GM12878 (cell line): Measurements from ENCODE around the gene PAQR7. TPM values are rescaled to one million over a fixed set of nuclear protein-coding genes. Genes with fewer than 3 reads are reported as not detected.

Source experiments
- ATAC-seq: fragments of 200-7000 bp; cut with Tn5 transposase; 3 replicates; pipeline ENCODE4 v1.9.1; 2020; ENCODE audit warnings: mild to moderate bottlenecking, moderate library complexity
- BruUV-seq: library from RNA; stranded (reverse); fragments of 400-500 nt; replicated peaks from 2 replicates; lab custom pipeline; 2021; lab: Mats Ljungman, UMichigan
- CTCF ChIA-PET: fragments of 300-600 bp; sonication (Branson Sonifier 250); formaldehyde crosslinking; extraction: SDS; loops from one replicate; lab custom pipeline; 2021; ENCODE audit warnings: inconsistent platforms; lab: Yijun Ruan, JAX
- POLR2A ChIA-PET: fragments of 350-600 bp; formaldehyde crosslinking; extraction: SDS; loops from one replicate; lab custom pipeline; 2021; ENCODE audit warnings: inconsistent platforms; lab: Charles Lee
- RAD21 ChIA-PET: fragments of 300-600 bp; sonication (Branson Sonifier 250); formaldehyde crosslinking; loops from one replicate; lab custom pipeline; 2023; ENCODE audit warnings: antibody characterized with exemption; ENCODE audit not compliant: unreplicated experiment; lab: Charles Lee
- SMC1A ChIA-PET: fragments of 300-600 bp; sonication (Branson Sonifier 250); formaldehyde crosslinking; loops from one replicate; lab custom pipeline; 2023; ENCODE audit not compliant: unreplicated experiment, uncharacterized antibody; lab: Charles Lee
- DNase-seq: peaks from one replicate; pipeline ENCODE4 v3.0.0-alpha.2; 2011; ENCODE audit warnings: low read depth, low spot score
- FAIRE-seq: peaks from 3 replicates; lab custom pipeline; 2011; peaks lifted over from hg19 to GRCh38; lab: Jason Lieb, UNC
- H2AFZ ChIP-seq: 2 replicates; pipeline ENCODE4 v1.6.0; 2011; ENCODE audit warnings: low read depth, low read length, control low read depth; ENCODE audit not compliant: control insufficient read depth
- H3K27ac ChIP-seq: 2 replicates; pipeline ENCODE4 v1.5.1; 2011; ENCODE audit warnings: control low read depth; ENCODE audit not compliant: control insufficient read depth, insufficient read depth
- H3K27me3 ChIP-seq, 2 experiments: replicated peaks in 1 of 2; 2 replicates each; pipeline versions ENCODE4 v1.6.0 to v1.6.1; 2011; ENCODE audit warnings: low read length in 1 of 2; ENCODE audit not compliant: control insufficient read depth in 2 of 2, insufficient read depth in 2 of 2
- H3K36me3 ChIP-seq, 2 experiments: 2 replicates each; pipeline ENCODE4 v1.5.1; 2011; ENCODE audit warnings: low read length in 1 of 2; ENCODE audit not compliant: control insufficient read depth in 2 of 2, insufficient read depth in 2 of 2
- H3K4me1 ChIP-seq: 2 replicates; pipeline ENCODE4 v1.6.1; 2011; ENCODE audit warnings: mild to moderate bottlenecking, low read length, moderate library complexity, mixed read lengths; ENCODE audit not compliant: control insufficient read depth, insufficient read depth
- H3K4me2 ChIP-seq: 2 replicates; pipeline ENCODE4 v1.6.0; 2011; ENCODE audit warnings: control low read depth; ENCODE audit not compliant: control insufficient read depth, insufficient read depth
- H3K4me3 ChIP-seq: fragments of 200-600 bp; sonication (generic); 2 replicates; pipeline ENCODE4 v1.5.1; 2016
- H3K79me2 ChIP-seq: 2 replicates; pipeline ENCODE4 v1.6.0; 2011; ENCODE audit warnings: low read length; ENCODE audit not compliant: control insufficient read depth, insufficient read depth
- H3K9ac ChIP-seq: 2 replicates; pipeline ENCODE4 v1.8.0; 2011; ENCODE audit warnings: low read length, control low read depth, mixed read lengths; ENCODE audit not compliant: control insufficient read depth, insufficient read depth
- H3K9me3 ChIP-seq: replicated peaks from 3 replicates; pipeline ENCODE4 v1.5.1; 2011; ENCODE audit warnings: mild to moderate bottlenecking, low read length; ENCODE audit not compliant: control insufficient read depth, insufficient read depth
- H4K20me1 ChIP-seq: 2 replicates; pipeline ENCODE4 v1.6.0; 2011; ENCODE audit not compliant: control insufficient read depth, insufficient read depth
- CEBPZ ChIP-seq: fragments of 150-350 bp; IDR thresholded peaks from 2 replicates; pipeline ENCODE4 v1.6.1; 2016; ENCODE audit warnings: low read depth, low read length
- EGR1 ChIP-seq, 2 experiments: IDR thresholded peaks; 1 replicate in 1 of 2; 2 replicates in 1 of 2; pipeline ENCODE4 v1.6.1; 2011 to 2012; ENCODE audit warnings: low read depth in 2 of 2, low read length in 2 of 2, borderline replicate concordance in 1 of 2, mild to moderate bottlenecking in 1 of 2, moderate library complexity in 1 of 2
- HDAC2 ChIP-seq: fragments of 200-600 bp; sonication (generic); IDR thresholded peaks from 2 replicates; pipeline ENCODE4 v1.6.1; 2017
- IRF4 ChIP-seq: IDR thresholded peaks from 2 replicates; pipeline ENCODE4 v1.6.1; 2011; ENCODE audit warnings: low read depth, low read length
- MTA2 ChIP-seq: fragments of 450-650 bp; IDR thresholded peaks from 2 replicates; pipeline ENCODE4 v1.6.1; 2016; ENCODE audit warnings: low read depth, mild to moderate bottlenecking, moderate library complexity
- REST ChIP-seq: IDR thresholded peaks from 2 replicates; pipeline ENCODE4 v1.6.1; 2012; ENCODE audit warnings: mild to moderate bottlenecking, low read depth, low read length
- SIN3A ChIP-seq: IDR thresholded peaks from 2 replicates; pipeline ENCODE4 v1.6.1; 2012; ENCODE audit warnings: low read depth, low read length, improper control_type of control experiment
- SUZ12 ChIP-seq: fragments of 200-600 bp; sonication (generic); IDR thresholded peaks from one replicate; pipeline ENCODE4 v1.6.1; 2018; ENCODE audit warnings: antibody characterized with exemption, mild to moderate bottlenecking; ENCODE audit not compliant: unreplicated experiment
- TCF7 ChIP-seq: IDR thresholded peaks from 2 replicates; pipeline ENCODE4 v1.6.1; 2014; ENCODE audit warnings: antibody characterized with exemption, borderline replicate concordance
- ZNF207 ChIP-seq: fragments of 450-650 bp; IDR thresholded peaks from 2 replicates; pipeline ENCODE4 v1.6.1; 2014; ENCODE audit warnings: antibody characterized with exemption, mild to moderate bottlenecking, borderline replicate concordance
- WGBS: methylation state at CpG from one replicate; pipeline ENCODE4 v1.1.6; 2016; ENCODE audit warnings: low lambda C conversion rate; ENCODE audit not compliant: insufficient replicate concordance, insufficient coverage; ENCODE audit errors: missing lambda C conversion rate; 5-methylcytosine and 5-hydroxymethylcytosine counted together
- in situ Hi-C: fragments of 300-500 bp; cut with MboI; formaldehyde crosslinking; loops from 9 replicates; pipeline ENCODE4 v1.14.3; 2018; ENCODE audit warnings: mixed read lengths
- intact Hi-C: fragments of 100-400 bp; cut with micrococcal nuclease; formaldehyde crosslinking; loops from one replicate; pipeline ENCODE4 v1.14.2; 2022; ENCODE audit not compliant: unreplicated experiment
- polyA plus RNA-seq, 11 experiments: library from polyadenylated mRNA; depleted of rRNA in 4 of 11; unstranded in 6 of 11; stranded (reverse) in 5 of 11; fragments of >200 nt; fragmentation: Nextera tagmentation in 4 of 11; fragmentation: Illumina TruSeq in 1 of 11; extraction: Ambion mirVana in 4 of 11; extraction: Trizol in 1 of 11; gene quantifications; 1 replicate in 1 of 11; 2 replicates in 10 of 11; pipeline versions ENCODE4 v1.2.1 to v1.2.3, GENCODE V29; 2011 to 2016; ENCODE audit warnings: inconsistent platforms in 2 of 11, missing spikeins in 2 of 11, low read depth in 1 of 11
- total RNA-seq, 4 experiments: library from RNA; depleted of rRNA in 3 of 4; stranded (reverse); fragments of >200 nt in 3 of 4; fragmentation: Illumina TruSeq in 1 of 4; extraction: Trizol in 1 of 4; gene quantifications; 2 replicates each; pipeline versions ENCODE4 v1.2.1 to v1.2.3, GENCODE V29; 2013 to 2021
- TF ChIP-seq, protein P1 (sequence below): fragments of 450-650 bp; IDR thresholded peaks from 2 replicates; pipeline ENCODE4 v1.6.1; 2014; ENCODE audit warnings: mild to moderate bottlenecking
- TF ChIP-seq, protein P2 (sequence below): fragments of 450-650 bp; IDR thresholded peaks from 2 replicates; pipeline ENCODE4 v1.6.1; 2017; ENCODE audit warnings: antibody characterized with exemption, mild to moderate bottlenecking, moderate library complexity

Gene PAQR7
- total and polyA plus RNA-seq, 10 of the 15 experiments (the other 5 are each of a cell fraction or from before 2014, with no cell fraction given) = 1.1 to 8.8 (median 5.2) TPM

DNA sequence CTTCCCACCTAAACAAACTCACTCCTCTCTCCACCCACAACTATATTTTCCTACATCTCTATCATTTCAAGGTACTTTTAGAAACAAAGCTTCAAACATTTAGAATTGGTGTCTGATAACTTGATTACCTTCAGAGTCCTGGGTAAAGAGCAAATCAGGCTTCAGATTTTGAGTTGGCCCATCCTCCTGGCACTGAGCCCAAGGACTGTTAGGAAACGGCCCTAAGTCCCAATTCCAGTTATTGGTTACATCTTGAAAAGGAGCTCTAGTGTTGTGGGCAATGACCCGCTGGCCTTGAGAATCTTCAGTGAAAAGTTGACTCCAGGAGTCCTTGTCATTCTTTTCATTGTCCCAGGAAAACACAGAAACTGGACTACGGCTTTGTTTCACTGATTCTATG is 40.6 kb downstream of the PAQR7 start (continued):
- no peak for TF ChIP-seq CEBPZ

DNA sequence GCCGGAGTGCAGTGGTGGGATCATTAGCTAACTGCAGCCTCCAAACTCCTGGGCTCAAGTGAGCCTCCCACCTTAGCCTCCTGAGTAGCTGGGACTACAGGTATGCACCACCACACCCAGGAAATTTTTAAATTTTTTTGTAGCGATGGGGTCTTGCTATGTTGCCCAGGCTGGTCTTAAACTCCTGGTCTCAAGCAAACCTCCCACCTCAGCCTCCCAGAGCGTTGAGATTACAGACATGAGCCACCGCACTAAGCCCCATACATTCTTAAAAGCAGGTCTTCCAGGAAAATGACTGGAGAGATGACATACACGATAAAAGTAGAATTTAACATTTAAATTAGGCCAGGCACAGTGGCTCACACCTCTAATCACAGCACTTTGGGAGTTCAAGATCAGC is 42.4 kb downstream of the PAQR7 start:
- ATAC-seq (no peak), FAIRE-seq (no peak), DNase-seq (no peak)
- H3K4me3 ChIP-seq = no peak overlapping the region
- H3K4me2 ChIP-seq = no peak overlapping the region
- ChIA-PET RAD21 (interaction anchor here (1.4 kb wide), 1 partner anchor 12 kb away, joined by 3 read pairs; no protein-coding TSS in a partner anchor), CTCF (interaction anchor here (1.1 kb wide), 1 partner anchor 21 kb away, joined by 4 read pairs; no protein-coding TSS in a partner anchor), SMC1A (no interaction called here), POLR2A (no interaction called here)
- H3K27ac ChIP-seq = no peak overlapping the region
- no peaks in the 10 kb centered on the region for H3K27me3 ChIP-seq
- peaks cover 7 to 31% of the 10 kb centered on the region in 2 experiments for H3K36me3 ChIP-seq
- no peaks in the 10 kb centered on the region for H4K20me1 ChIP-seq
- no peaks in the 10 kb centered on the region for H3K9me3 ChIP-seq
- 98% methylated on average over 5 of the region's 5 CpGs for WGBS
- H3K4me1 ChIP-seq = no peaks in the 10 kb centered on the region
- BruUV-seq = no TSS peak
- H2AFZ ChIP-seq = no peak overlapping the region
- intact Hi-C loops (no loop called here), in situ Hi-C loops (no loop called here)
- no peaks in the 10 kb centered on the region for H3K79me2 ChIP-seq
- H3K9ac ChIP-seq = no peak overlapping the region
- TF ChIP-seq SIN3A = no peak
- no peak for TF ChIP-seq TCF7
- TF ChIP-seq REST = no peak
- TF ChIP-seq ZNF207 = no peak
- TF ChIP-seq, protein P1, sequence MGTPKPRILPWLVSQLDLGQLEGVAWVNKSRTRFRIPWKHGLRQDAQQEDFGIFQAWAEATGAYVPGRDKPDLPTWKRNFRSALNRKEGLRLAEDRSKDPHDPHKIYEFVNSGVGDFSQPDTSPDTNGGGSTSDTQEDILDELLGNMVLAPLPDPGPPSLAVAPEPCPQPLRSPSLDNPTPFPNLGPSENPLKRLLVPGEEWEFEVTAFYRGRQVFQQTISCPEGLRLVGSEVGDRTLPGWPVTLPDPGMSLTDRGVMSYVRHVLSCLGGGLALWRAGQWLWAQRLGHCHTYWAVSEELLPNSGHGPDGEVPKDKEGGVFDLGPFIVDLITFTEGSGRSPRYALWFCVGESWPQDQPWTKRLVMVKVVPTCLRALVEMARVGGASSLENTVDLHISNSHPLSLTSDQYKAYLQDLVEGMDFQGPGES = no peak
- TF ChIP-seq SUZ12 = no peak
- no peak for TF ChIP-seq MTA2
- TF ChIP-seq, protein P2, sequence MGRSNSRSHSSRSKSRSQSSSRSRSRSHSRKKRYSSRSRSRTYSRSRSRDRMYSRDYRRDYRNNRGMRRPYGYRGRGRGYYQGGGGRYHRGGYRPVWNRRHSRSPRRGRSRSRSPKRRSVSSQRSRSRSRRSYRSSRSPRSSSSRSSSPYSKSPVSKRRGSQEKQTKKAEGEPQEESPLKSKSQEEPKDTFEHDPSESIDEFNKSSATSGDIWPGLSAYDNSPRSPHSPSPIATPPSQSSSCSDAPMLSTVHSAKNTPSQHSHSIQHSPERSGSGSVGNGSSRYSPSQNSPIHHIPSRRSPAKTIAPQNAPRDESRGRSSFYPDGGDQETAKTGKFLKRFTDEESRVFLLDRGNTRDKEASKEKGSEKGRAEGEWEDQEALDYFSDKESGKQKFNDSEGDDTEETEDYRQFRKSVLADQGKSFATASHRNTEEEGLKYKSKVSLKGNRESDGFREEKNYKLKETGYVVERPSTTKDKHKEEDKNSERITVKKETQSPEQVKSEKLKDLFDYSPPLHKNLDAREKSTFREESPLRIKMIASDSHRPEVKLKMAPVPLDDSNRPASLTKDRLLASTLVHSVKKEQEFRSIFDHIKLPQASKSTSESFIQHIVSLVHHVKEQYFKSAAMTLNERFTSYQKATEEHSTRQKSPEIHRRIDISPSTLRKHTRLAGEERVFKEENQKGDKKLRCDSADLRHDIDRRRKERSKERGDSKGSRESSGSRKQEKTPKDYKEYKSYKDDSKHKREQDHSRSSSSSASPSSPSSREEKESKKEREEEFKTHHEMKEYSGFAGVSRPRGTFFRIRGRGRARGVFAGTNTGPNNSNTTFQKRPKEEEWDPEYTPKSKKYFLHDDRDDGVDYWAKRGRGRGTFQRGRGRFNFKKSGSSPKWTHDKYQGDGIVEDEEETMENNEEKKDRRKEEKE = no peak
- TF ChIP-seq EGR1 (IDR thresholded peaks at IDR 0.05; ENCODE audit: borderline replicate concordance in 1 of 2, low read depth in 2 of 2, low read length in 2 of 2) = no peak
- TF ChIP-seq IRF4 = no peak
- no peak for TF ChIP-seq HDAC2
